ENCODE data around the gene TOLLIP.

TOLLIP gene

DNA sequence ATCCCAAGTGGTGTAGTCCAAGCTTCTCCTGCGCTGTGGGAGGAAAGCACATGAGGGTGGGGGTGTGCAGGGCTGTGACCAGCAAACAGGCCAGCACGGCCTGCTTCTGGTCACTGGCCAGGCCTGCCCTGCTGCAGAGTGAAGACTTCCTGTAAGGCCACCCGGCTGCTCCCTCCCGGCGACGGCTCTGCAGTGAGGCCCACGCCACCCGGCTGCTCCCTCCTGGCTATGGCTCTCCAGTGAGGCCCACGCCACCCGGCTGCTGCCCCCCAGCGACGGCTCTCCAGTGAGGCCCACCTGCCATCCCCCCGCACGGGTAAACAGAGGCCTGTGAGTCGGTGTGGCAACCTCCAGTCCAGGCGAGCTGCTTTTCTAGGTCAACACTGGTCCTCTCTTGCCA, 48.9 kb upstream of the TOLLIP start:
- H3K4me3 ChIP-seq (ENCODE audit: low read depth, low read length): no peak overlapping the region
- CTCF ChIA-PET: no interaction called here
- POLR2A ChIA-PET: no interaction called here
- H3K36me3 ChIP-seq (ENCODE audit: control insufficient read depth in 2 of 2, insufficient read depth in 1 of 2, low read length in 2 of 2): no peaks in the 10 kb centered on the region
- TF ChIP-seq, protein P1, sequence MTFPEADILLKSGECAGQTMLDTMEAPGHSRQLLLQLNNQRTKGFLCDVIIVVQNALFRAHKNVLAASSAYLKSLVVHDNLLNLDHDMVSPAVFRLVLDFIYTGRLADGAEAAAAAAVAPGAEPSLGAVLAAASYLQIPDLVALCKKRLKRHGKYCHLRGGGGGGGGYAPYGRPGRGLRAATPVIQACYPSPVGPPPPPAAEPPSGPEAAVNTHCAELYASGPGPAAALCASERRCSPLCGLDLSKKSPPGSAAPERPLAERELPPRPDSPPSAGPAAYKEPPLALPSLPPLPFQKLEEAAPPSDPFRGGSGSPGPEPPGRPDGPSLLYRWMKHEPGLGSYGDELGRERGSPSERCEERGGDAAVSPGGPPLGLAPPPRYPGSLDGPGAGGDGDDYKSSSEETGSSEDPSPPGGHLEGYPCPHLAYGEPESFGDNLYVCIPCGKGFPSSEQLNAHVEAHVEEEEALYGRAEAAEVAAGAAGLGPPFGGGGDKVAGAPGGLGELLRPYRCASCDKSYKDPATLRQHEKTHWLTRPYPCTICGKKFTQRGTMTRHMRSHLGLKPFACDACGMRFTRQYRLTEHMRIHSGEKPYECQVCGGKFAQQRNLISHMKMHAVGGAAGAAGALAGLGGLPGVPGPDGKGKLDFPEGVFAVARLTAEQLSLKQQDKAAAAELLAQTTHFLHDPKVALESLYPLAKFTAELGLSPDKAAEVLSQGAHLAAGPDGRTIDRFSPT (tag by site-specific recombination; IDR thresholded peaks at IDR 0.05): no peak
- TF ChIP-seq ZNF654 (tag by site-specific recombination; IDR thresholded peaks at IDR 0.05; ENCODE audit: low read depth) (no peak), ZNF837 (tag by site-specific recombination; IDR thresholded peaks at IDR 0.05) (no peak), YY1 (tag by site-specific recombination; IDR thresholded peaks at IDR 0.05) (no peak), ZNF76 (tag by site-specific recombination; IDR thresholded peaks at IDR 0.05; ENCODE audit: borderline replicate concordance, low read depth) (no peak), ZNF174 (tag by site-specific recombination; IDR thresholded peaks at IDR 0.05) (no peak), ZNF24 (tag by site-specific recombination; IDR thresholded peaks at IDR 0.05) (no peak), ZNF302 (tag by site-specific recombination; IDR thresholded peaks at IDR 0.05; ENCODE audit: low read depth) (no peak), ZNF677 (tag by site-specific recombination; IDR thresholded peaks at IDR 0.05) (no peak), ZNF274 (IDR thresholded peaks at IDR 0.05; ENCODE audit: low read length) (no peak), ZNF274 (tag by site-specific recombination; IDR thresholded peaks at IDR 0.05; ENCODE audit: borderline replicate concordance) (no peak), ZNF155 (tag by site-specific recombination; IDR thresholded peaks at IDR 0.05) (no peak), ZNF670 (tag by site-specific recombination; IDR thresholded peaks at IDR 0.05; ENCODE audit: low read depth) (no peak), ZNF354C (tag by site-specific recombination; IDR thresholded peaks at IDR 0.05; ENCODE audit: borderline replicate concordance, low read depth) (no peak), HOXC10 (CRISPR knock-in tag; IDR thresholded peaks at IDR 0.05) (no peak), ZNF350 (tag by site-specific recombination; IDR thresholded peaks at IDR 0.05) (no peak), ZFP41 (tag by site-specific recombination; IDR thresholded peaks at IDR 0.05; ENCODE audit: borderline replicate concordance) (no peak)
- TF ChIP-seq, protein P2, sequence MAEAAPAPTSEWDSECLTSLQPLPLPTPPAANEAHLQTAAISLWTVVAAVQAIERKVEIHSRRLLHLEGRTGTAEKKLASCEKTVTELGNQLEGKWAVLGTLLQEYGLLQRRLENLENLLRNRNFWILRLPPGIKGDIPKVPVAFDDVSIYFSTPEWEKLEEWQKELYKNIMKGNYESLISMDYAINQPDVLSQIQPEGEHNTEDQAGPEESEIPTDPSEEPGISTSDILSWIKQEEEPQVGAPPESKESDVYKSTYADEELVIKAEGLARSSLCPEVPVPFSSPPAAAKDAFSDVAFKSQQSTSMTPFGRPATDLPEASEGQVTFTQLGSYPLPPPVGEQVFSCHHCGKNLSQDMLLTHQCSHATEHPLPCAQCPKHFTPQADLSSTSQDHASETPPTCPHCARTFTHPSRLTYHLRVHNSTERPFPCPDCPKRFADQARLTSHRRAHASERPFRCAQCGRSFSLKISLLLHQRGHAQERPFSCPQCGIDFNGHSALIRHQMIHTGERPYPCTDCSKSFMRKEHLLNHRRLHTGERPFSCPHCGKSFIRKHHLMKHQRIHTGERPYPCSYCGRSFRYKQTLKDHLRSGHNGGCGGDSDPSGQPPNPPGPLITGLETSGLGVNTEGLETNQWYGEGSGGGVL (tag by site-specific recombination; IDR thresholded peaks at IDR 0.05): no peak
- TF ChIP-seq, protein P3, sequence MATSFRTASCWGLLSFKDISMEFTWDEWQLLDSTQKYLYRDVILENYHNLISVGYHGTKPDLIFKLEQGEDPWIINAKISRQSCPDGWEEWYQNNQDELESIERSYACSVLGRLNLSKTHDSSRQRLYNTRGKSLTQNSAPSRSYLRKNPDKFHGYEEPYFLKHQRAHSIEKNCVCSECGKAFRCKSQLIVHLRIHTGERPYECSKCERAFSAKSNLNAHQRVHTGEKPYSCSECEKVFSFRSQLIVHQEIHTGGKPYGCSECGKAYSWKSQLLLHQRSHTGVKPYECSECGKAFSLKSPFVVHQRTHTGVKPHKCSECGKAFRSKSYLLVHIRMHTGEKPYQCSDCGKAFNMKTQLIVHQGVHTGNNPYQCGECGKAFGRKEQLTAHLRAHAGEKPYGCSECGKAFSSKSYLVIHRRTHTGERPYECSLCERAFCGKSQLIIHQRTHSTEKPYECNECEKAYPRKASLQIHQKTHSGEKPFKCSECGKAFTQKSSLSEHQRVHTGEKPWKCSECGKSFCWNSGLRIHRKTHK (tag by site-specific recombination; IDR thresholded peaks at IDR 0.05): no peak
- no peak overlapping the region for H3K27ac ChIP-seq (ENCODE audit: extremely low read depth, low read depth, low read length)
- H3K4me1 ChIP-seq (ENCODE audit: control insufficient read depth, insufficient read depth, low read length): no peaks in the 10 kb centered on the region
- H3K9me3 ChIP-seq (ENCODE audit: control insufficient read depth, insufficient read depth, low read depth, low read length): no peaks in the 10 kb centered on the region

DNA sequence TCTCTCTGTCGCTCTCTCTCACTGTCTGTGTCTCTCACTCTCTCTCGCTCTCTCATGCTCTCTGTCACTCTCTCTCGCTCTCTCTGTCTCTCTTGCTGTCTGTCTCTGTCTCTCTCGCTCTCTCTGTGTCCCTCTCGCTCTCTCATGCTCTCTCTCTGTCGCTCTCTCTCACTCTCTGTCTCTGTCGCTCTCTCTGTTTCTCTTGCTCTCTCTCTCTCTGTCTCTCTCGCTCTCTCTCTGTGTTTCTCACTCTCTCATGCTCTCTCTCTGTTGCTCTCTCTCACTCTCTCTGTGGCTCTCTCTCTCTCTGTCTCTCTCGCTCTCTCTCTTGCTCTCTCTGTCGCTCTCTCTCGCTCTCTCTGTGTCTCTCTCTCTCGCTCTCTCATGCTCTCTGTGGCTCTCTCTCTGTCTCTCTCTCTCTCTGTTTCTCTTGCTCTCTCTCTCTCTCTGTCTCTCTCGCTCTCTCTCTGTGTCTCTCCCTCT, 47.1 kb upstream of the TOLLIP start:
- H3K27ac ChIP-seq (ENCODE audit: extremely low read depth, low read depth, low read length): no peak overlapping the region

More for the DNA sequence above, 47.1 kb upstream of the TOLLIP start:
- Histone ChIP-seq H3K9me3 (ENCODE audit: control insufficient read depth, insufficient read depth, low read depth, low read length) (no peaks in the 10 kb centered on the region), H3K4me3 (ENCODE audit: low read depth, low read length) (no peak overlapping the region), H3K36me3 (ENCODE audit: control insufficient read depth in 2 of 2, insufficient read depth in 1 of 2, low read length in 2 of 2) (no peaks in the 10 kb centered on the region), H3K4me1 (ENCODE audit: control insufficient read depth, insufficient read depth, low read length) (no peaks in the 10 kb centered on the region)
- POLR2A ChIA-PET: no interaction called here
- TF ChIP-seq PRDM1 (tag by site-specific recombination; IDR thresholded peaks at IDR 0.05) (peak; percentile 99), ZNF596 (tag by site-specific recombination; IDR thresholded peaks at IDR 0.05) (peak; percentile 97)
- TF ChIP-seq, protein P4, sequence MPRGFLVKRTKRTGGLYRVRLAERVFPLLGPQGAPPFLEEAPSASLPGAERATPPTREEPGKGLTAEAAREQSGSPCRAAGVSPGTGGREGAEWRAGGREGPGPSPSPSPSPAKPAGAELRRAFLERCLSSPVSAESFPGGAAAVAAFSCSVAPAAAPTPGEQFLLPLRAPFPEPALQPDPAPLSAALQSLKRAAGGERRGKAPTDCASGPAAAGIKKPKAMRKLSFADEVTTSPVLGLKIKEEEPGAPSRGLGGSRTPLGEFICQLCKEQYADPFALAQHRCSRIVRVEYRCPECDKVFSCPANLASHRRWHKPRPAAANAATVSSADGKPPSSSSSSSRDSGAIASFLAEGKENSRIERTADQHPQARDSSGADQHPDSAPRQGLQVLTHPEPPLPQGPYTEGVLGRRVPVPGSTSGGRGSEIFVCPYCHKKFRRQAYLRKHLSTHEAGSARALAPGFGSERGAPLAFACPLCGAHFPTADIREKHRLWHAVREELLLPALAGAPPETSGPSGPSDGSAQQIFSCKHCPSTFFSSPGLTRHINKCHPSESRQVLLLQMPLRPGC (tag by site-specific recombination; IDR thresholded peaks at IDR 0.05): no peak
- CTCF ChIA-PET: no interaction called here

Measured in HEK293 (cell line).